B cell (primary cell): ENCODE data around the gene ST3GAL3.

Experiments
- CTCF ChIP-seq: fragments of 200-600 bp; IDR thresholded peaks from one replicate; pipeline ENCODE4 v1.8.0; 2022; ENCODE audit warnings: antibody characterized with exemption, mild to moderate bottlenecking
- EZH2 ChIP-seq: IDR thresholded peaks from 2 replicates; pipeline ENCODE4 v1.6.1; 2012; ENCODE audit warnings: borderline replicate concordance, low read depth, mild to moderate bottlenecking, moderate library complexity, low read length; ENCODE audit not compliant: insufficient read depth, poor library complexity, severe bottlenecking

DNA sequence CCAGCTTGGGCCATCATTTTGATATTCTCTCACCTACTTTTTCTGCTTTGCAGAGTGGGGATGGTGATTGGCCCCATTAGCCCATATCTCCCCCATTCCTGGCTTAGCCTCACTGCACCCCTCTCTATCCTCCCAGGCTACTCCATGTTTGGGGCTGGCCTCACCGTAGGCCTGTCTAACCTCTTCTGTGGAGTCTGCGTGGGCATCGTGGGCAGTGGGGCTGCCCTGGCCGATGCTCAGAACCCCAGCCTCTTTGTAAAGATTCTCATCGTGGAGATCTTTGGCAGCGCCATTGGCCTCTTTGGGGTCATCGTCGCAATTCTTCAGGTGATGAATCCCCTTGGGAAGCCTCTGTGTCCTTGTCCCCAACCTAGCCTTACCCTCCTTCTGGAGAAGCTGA, 269.6 kb downstream of the ST3GAL3 start:
- TF ChIP-seq CTCF (no peak), EZH2 (no peak)
